Right atrium auricular region (tissue), 2 donors: ENCODE measurements around the gene RTTN. TPM values are rescaled to one million over a fixed set of nuclear protein-coding genes. Genes with fewer than 3 reads are reported as not detected.

Source experiments
- DNase-seq: peaks from one replicate; pipeline ENCODE4 v3.0.0-alpha.2; 2019; ENCODE audit warnings: low spot score
- H3K27ac ChIP-seq, 2 donors: fragments of 200-600 bp; sonication (generic); 1 replicate in 1 of 2; 2 replicates in 1 of 2; pipeline ENCODE4 v1.5.1; 2016 to 2019
- H3K27me3 ChIP-seq, 2 donors: fragments of 200-600 bp; sonication (generic); one replicate each; pipeline versions ENCODE4 v1.5.1 to v1.6.0; 2017 to 2019
- H3K36me3 ChIP-seq: fragments of 200-600 bp; sonication (generic); one replicate; pipeline ENCODE4 v1.5.1; 2016
- H3K4me1 ChIP-seq, 2 donors: fragments of 200-600 bp; sonication (generic); one replicate each; pipeline versions ENCODE4 v1.5.1 to v1.6.0; 2017 to 2019
- H3K4me3 ChIP-seq, 2 donors: fragments of 200-600 bp; sonication (generic); 1 replicate in 1 of 2; 2 replicates in 1 of 2; pipeline ENCODE4 v1.5.1; 2017 to 2019; ENCODE audit warnings: mild to moderate bottlenecking in 1 of 2, moderate library complexity in 1 of 2
- H3K9me3 ChIP-seq, 2 donors: fragments of 200-600 bp; sonication (generic); one replicate each; pipeline ENCODE4 v1.5.1; 2019
- CTCF ChIP-seq, 2 donors: fragments of 200-600 bp; sonication (generic); IDR thresholded peaks; one replicate each; pipeline ENCODE4 v1.5.1; 2019; ENCODE audit warnings: antibody characterized with exemption in 2 of 2
- total RNA-seq, 2 donors: library from RNA; depleted of rRNA; stranded (reverse); fragments of >200 nt; gene quantifications; one replicate each; pipeline ENCODE4 v1.1.0, GENCODE V29; 2016

The RTTN gene
- total RNA-seq, 2 donors from 2014 or later, result 6.3 to 8.0 TPM

GRCh38 chr18:70228536-70228935 is 23.0 kb upstream of the RTTN start:
- H3K36me3 ChIP-seq, result no peaks in the 10 kb centered on the region
- peaks cover 13 to 18% of the 10 kb centered on the region in 2 donors for H3K9me3 ChIP-seq
- H3K4me3 ChIP-seq, result no peak overlapping the region
- no peak for TF ChIP-seq CTCF (IDR thresholded peaks at IDR 0.05)
- H3K27ac ChIP-seq, result no peak overlapping the region
- no peaks in the 10 kb centered on the region for H3K27me3 ChIP-seq
- no peak for DNase-seq
- no peaks in the 10 kb centered on the region for H3K4me1 ChIP-seq

GRCh38 chr18:70227438-70227837 is 22.0 kb upstream of the RTTN start:
- no peak for DNase-seq
- H3K27ac ChIP-seq, result no peak overlapping the region
- H3K4me1 ChIP-seq, result no peaks in the 10 kb centered on the region
- no peaks in the 10 kb centered on the region for H3K36me3 ChIP-seq
- no peak overlapping the region for H3K4me3 ChIP-seq
- H3K9me3 ChIP-seq, result peaks cover 13 to 18% of the 10 kb centered on the region in 2 donors
- TF ChIP-seq CTCF (IDR thresholded peaks at IDR 0.05), result no peak
- H3K27me3 ChIP-seq, result no peaks in the 10 kb centered on the region

- peaks cover under 1 to 4% of the 10 kb centered on the region in 2 donors for H3K9me3 ChIP-seq
- no peaks in the 10 kb centered on the region for H3K36me3 ChIP-seq
- no peaks in the 10 kb centered on the region for H3K27me3 ChIP-seq
- no peaks in the 10 kb centered on the region for H3K4me1 ChIP-seq
- DNase-seq, result no peak
- no peak overlapping the region for H3K27ac ChIP-seq
- no peak overlapping the region for H3K4me3 ChIP-seq
- TF ChIP-seq CTCF (IDR thresholded peaks at IDR 0.05), result no peak
Measured at GRCh38 chr18:70221915-70222278, 16.4 kb upstream of the RTTN start.

- Histone ChIP-seq H3K36me3 (no peaks in the 10 kb centered on the region), H3K9me3 (no peaks in the 10 kb centered on the region), H3K4me1 (no peaks in the 10 kb centered on the region), H3K27ac (no peak overlapping the region), H3K4me3 (no peak overlapping the region), H3K27me3 (no peaks in the 10 kb centered on the region)
- no peak for TF ChIP-seq CTCF (IDR thresholded peaks at IDR 0.05)
- DNase-seq, result no peak
Measured at GRCh38 chr18:70221156-70221914, 15.8 kb upstream of the RTTN start.

- H3K27ac ChIP-seq, result no peak overlapping the region
- no peaks in the 10 kb centered on the region for H3K36me3 ChIP-seq
- no peak for TF ChIP-seq CTCF (IDR thresholded peaks at IDR 0.05)
- H3K27me3 ChIP-seq, result no peaks in the 10 kb centered on the region
- H3K4me3 ChIP-seq, result no peak overlapping the region
- no peak for DNase-seq
- H3K9me3 ChIP-seq, result no peaks in the 10 kb centered on the region
- no peaks in the 10 kb centered on the region for H3K4me1 ChIP-seq
Measured at GRCh38 chr18:70220628-70221027, 15.1 kb upstream of the RTTN start.

- H3K36me3 ChIP-seq, result no peaks in the 10 kb centered on the region
- H3K4me3 ChIP-seq, result no peak overlapping the region
- no peaks in the 10 kb centered on the region for H3K9me3 ChIP-seq
- TF ChIP-seq CTCF (IDR thresholded peaks at IDR 0.05), result no peak
- H3K27me3 ChIP-seq, result no peaks in the 10 kb centered on the region
- no peak overlapping the region for H3K27ac ChIP-seq
- no peak for DNase-seq
- no peaks in the 10 kb centered on the region for H3K4me1 ChIP-seq
Measured at GRCh38 chr18:70219688-70220087, 14.2 kb upstream of the RTTN start.
